RWPE1 (cell line): Measurements from ENCODE around the gene LPIN3.

Experiments used
- CTCF ChIA-PET: fragments of 350-600 bp; sonication (Branson Sonifier 250); formaldehyde crosslinking; extraction: SDS; loops from one replicate; lab custom pipeline; 2021; lab: Yijun Ruan, JAX
- POLR2A ChIA-PET: fragments of 400-600 bp; formaldehyde crosslinking; extraction: SDS; loops from one replicate; lab custom pipeline; 2020; ENCODE audit warnings: antibody characterized with exemption; ENCODE audit not compliant: low non-redundant PET; lab: Yijun Ruan, JAX
- DNase-seq: peaks from one replicate; pipeline ENCODE4 v3.0.0; 2012; ENCODE audit warnings: low spot score
- H3K27ac ChIP-seq: fragments of 450-650 bp; 2 replicates; pipeline ENCODE4 v1.5.1; 2017
- CTCF ChIP-seq: fragments of 450-650 bp; conservative IDR thresholded peaks from 2 replicates; pipeline ENCODE4 v1.5.1; 2017; ENCODE audit warnings: low read depth, mild to moderate bottlenecking

LPIN3 gene

GRCh38 chr20:41363601-41364000 is 23.0 kb downstream of the LPIN3 start:
- TF ChIP-seq CTCF, result no peak
- ChIA-PET POLR2A (no interaction called here), CTCF (interaction anchor here (0.5 to 0.9 kb wide), 2 partner anchors 23 to 50 kb away, joined by 4 read pairs; partner anchors contain the start of gene LPIN3)
- DNase-seq, result no peak
- no peak overlapping the region for H3K27ac ChIP-seq

DNA sequence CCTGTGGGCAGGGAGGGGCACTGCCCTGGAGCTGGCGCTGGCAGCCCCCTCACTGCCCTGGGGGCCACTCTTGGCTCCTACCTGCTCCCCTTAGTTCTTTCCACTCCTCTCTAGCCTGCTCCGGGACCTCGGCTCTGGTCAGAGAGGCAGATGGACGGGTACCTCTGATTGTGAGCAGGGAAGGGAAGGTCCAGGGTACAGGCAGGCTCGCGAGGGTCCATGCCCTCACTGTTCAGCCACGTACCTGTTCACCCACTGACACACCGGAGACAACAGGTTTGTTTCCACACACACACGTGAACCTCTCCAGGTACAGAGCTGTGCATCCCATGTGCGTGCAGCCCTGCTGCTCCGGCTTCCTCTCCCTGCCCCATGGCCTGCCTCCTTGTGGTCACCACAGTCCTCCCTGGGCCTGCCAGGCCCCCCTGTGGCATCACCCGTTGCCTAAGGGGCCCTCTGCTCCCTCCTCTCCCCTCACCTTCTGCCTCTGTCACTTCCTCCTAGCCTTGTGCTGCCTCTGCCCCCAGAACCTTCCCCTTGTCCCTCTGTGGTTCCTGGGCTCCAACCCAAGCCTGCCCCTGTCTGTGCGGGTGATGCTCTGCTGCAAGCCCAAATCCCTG is 23.7 kb downstream of the LPIN3 start:
- DNase-seq, result no peak
- ChIA-PET CTCF (interaction anchor here (0.9 kb wide), 1 partner anchor 24 kb away, joined by 4 read pairs; the partner anchor contains the start of gene LPIN3), POLR2A (no interaction called here)
- H3K27ac ChIP-seq, result no peak overlapping the region
- no peak for TF ChIP-seq CTCF

DNA sequence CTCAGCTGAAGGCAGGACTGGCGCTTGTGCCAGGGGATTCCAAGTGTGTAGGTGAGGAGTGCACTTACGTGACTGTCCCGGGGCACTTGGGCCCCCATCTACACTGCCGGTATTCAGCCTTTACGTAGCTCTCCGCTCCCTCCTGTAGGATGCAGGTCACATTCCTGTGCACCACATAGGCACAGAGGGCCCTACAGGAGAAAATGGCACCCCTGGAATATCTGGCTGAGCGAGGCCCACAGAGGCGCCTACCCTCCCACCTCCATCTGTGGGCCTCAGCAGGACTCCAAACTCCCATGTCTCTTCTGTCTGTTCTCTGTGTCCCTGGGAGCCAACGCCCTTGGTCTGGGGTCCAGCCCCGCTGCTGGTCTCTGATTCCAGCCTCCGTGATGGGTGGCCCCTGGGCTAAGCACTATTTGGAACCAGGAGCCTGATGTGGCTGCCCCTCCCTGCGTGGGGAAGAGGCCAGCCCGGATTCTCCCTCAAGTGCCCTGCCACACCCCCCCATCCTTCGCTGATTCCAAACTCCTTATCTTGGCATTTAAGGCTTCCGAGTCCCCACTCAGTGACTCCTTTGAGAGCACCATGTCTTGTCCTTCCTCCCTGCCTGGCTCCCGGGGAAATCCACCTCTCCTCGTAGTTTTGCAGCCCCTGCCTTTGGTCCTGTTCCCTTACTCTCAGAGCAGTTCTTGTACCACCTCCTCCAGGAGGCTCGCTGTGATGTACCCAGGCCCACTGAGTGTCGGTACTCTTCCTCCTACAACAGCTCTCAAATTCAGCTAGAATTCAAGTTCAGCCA is 24.5 kb downstream of the LPIN3 start:
- H3K27ac ChIP-seq, result no peak overlapping the region
- DNase-seq, result no peak
- CTCF ChIA-PET, result interaction anchor here (0.7 to 0.8 kb wide), 3 partner anchors 25 to 290 kb away, joined by 3 to 4 read pairs (median 3); partner anchors contain the start of gene LPIN3
- TF ChIP-seq CTCF, result no peak
- POLR2A ChIA-PET, result no interaction called here

DNA sequence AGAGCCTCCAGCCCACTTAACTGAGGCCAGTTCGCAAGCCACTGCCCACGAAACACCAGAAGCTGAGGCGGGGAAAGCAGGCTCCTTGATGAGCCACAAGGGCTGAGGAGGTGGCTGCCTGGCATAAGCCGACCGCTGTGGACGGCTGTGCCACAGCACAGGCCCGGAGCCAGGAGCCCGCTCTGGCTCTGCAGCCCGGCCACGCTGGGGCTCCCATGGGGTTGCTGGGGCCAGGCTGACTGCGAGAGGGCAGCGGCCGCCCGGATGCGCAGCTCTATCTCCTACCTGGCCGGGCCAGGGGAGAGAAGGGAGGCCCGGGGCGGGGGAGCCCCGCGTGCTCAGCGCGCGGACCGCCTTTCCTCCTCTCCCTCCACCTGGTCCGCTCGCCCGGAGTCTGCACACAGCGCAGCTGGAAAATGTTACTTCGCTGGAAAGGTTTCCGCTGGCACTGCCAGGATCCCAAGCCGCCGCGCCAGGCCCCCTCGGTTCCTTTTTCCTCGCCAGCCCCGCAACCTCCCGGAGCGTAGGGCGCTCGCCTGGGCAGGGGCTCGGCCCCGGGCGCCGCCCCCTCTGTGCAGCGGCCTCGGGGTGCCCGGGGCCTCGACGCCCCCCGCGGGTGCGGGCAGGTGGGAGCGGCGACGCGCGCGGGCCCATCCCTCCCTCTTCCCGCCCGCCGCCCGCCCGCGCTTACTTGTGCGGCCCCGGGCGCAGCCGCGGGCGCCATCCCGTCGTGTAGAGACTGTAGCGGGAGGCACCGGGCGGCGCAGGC is 25.3 kb downstream of the LPIN3 start:
- POLR2A ChIA-PET, result no interaction called here
- H3K27ac ChIP-seq, result no peak overlapping the region
- CTCF ChIA-PET, result interaction anchor here (0.7 to 0.8 kb wide), 3 partner anchors 25 to 291 kb away, joined by 3 to 4 read pairs (median 3); partner anchors contain the start of gene LPIN3
- DNase-seq, result no peak
- TF ChIP-seq CTCF, result no peak

- no peak for DNase-seq
- TF ChIP-seq CTCF, result no peak
- ChIA-PET POLR2A (no interaction called here), CTCF (interaction anchor here (0.6 to 0.9 kb wide), 2 partner anchors 20 to 82 kb away, joined by 3 read pairs; no protein-coding TSS in a partner anchor)
- H3K27ac ChIP-seq, result no peak within 1 kb of the TSS
Observed at GRCh38 chr20:41366546-41367392, 26.1 kb downstream of the LPIN3 start, which contains the start of gene EMILIN3. Gene EMILIN3, minus strand, starts transcription at chr20:41366818. Its CDS starts 184 bp downstream, at chr20:41366634.
